Heart left ventricle (tissue), 13 donors: ENCODE measurements around the gene CD68.

Source experiments
- CTCF ChIP-seq, 12 donors: fragments of 200-600 bp; sonication (generic) in 4 of 12; IDR thresholded peaks; one replicate each; pipeline versions ENCODE4 v1.5.0 to v1.8.0; 2018 to 2022; ENCODE audit warnings: antibody characterized with exemption in 12 of 12, mild to moderate bottlenecking in 5 of 12
- POLR2A ChIP-seq, 2 donors: fragments of 450-650 bp; IDR thresholded peaks; one replicate each; pipeline ENCODE4 v1.6.1; 2017; ENCODE audit warnings: antibody characterized with exemption in 2 of 2, mild to moderate bottlenecking in 2 of 2, moderate library complexity in 2 of 2
- donor health status: ischemic (EF 13 %, LVEDD 7.1; RV severe dilation, severe dysfunction).
- donor health status: DM: no; HTN: yes; CAD: no.
- donor health status: DM: no; HTN: no; CAD: no.
- donor health status: ischemic (EF 25% LVEDD 6.9; RV normal size, moderate dysfunction).
- donor health status: ischemic (EF 25% LVEDD 5.7; RV mildly dilated, moderate dysfunction).
- donor health status: ischemic (EF 35%, LVEDD 5.7; RV mildly dilated, moderate dysfunction).
- donor health status: nonischemic (EF 11% LVEDD 7.7; RV severe dilation, severe dysfunction).
- donor health status: DM: yes; HTN: yes; CAD: no.
- donor health status: PGD.
- donor health status: ischemic (EF 29% LVEDD 5.4; RV normal size, mild dysfunction).
- donor health status: nonischemic (EF 23%, LVEDD 6.1; RV moderate dilation, normal function).

GRCh38 chr17:7557147-7557764, 22.2 kb upstream of the CD68 start:
- TF ChIP-seq CTCF (IDR thresholded peaks at IDR 0.05) (no peak), POLR2A (IDR thresholded peaks at IDR 0.05) (no peak)
